Gastroesophageal sphincter (tissue), 4 donors: ENCODE data around the gene TYRO3. TPM values are rescaled to one million over a fixed set of nuclear protein-coding genes. Genes with fewer than 3 reads are reported as not detected.
A peak's percentile ranks its signal among the peaks of the same experiment; 100 is the strongest.

Source experiments
- ATAC-seq: fragments of 150-250 bp; one replicate; pipeline ENCODE4 v1.9.1; 2016; ENCODE audit warnings: mild to moderate bottlenecking, moderate library complexity
- H3K27ac ChIP-seq, 4 donors: fragments of 200-600 bp; sonication (generic) in 3 of 4; 1 replicate in 3 of 4; 2 replicates in 1 of 4; pipeline ENCODE4 v1.5.1; 2016 to 2019
- H3K27me3 ChIP-seq: fragments of 200-600 bp; sonication (generic); one replicate; pipeline ENCODE4 v1.5.1; 2019
- H3K36me3 ChIP-seq, 2 donors: fragments of 200-600 bp; sonication (generic); one replicate each; pipeline ENCODE4 v1.5.1; 2019; ENCODE audit warnings: control low read depth in 1 of 2
- H3K4me1 ChIP-seq, 3 donors: fragments of 200-600 bp; sonication (generic); 1 replicate in 2 of 3; 2 replicates in 1 of 3; pipeline ENCODE4 v1.5.1; 2016 to 2019; ENCODE audit warnings: control low read depth in 2 of 3
- H3K4me3 ChIP-seq, 2 donors: fragments of 200-600 bp; sonication (generic); one replicate each; pipeline ENCODE4 v1.5.1; 2019; ENCODE audit warnings: mild to moderate bottlenecking in 1 of 2, moderate library complexity in 1 of 2
- H3K9me3 ChIP-seq, 3 donors: fragments of 200-600 bp; sonication (generic); one replicate each; pipeline ENCODE4 v1.5.1; 2017 to 2019; ENCODE audit warnings: control low read depth in 2 of 3
- EP300 ChIP-seq: sonication (generic); formaldehyde crosslinking; IDR thresholded peaks from one replicate; pipeline ENCODE4 v1.6.1; 2017; ENCODE audit warnings: antibody characterized with exemption, mild to moderate bottlenecking
- POLR2A ChIP-seq, 2 donors: fragments of 450-650 bp; IDR thresholded peaks; one replicate each; pipeline ENCODE4 v1.6.1; 2017; ENCODE audit warnings: antibody characterized with exemption in 2 of 2, mild to moderate bottlenecking in 2 of 2, moderate library complexity in 1 of 2
- POLR2AphosphoS5 ChIP-seq: sonication (generic); formaldehyde crosslinking; IDR thresholded peaks from one replicate; pipeline ENCODE4 v1.6.1; 2017; ENCODE audit warnings: antibody characterized with exemption
- WGBS, 2 donors: methylation state at CpG; one replicate each; pipeline ENCODE4 v1.1.5; 2018; ENCODE audit warnings: low coverage in 1 of 2; 5-methylcytosine and 5-hydroxymethylcytosine counted together
- total RNA-seq, 4 donors: library from RNA; depleted of rRNA; stranded (reverse); fragments of >200 nt; gene quantifications; one replicate each; pipeline ENCODE4 v1.1.0, GENCODE V29; 2016
- TF ChIP-seq, protein P1 (sequence below), 4 experiments: fragments of 200-600 bp in 2 of 4; fragments of 450-650 bp in 2 of 4; sonication (generic) in 1 of 4; IDR thresholded peaks; one replicate each; pipeline ENCODE4 v1.5.1; 2017 to 2019; ENCODE audit warnings: antibody characterized with exemption in 4 of 4, mild to moderate bottlenecking in 2 of 4, moderate library complexity in 2 of 4

Gene TYRO3
- total RNA-seq, 4 donors from 2014 or later = 3.1 to 9.5 (median 8.4) TPM

DNA sequence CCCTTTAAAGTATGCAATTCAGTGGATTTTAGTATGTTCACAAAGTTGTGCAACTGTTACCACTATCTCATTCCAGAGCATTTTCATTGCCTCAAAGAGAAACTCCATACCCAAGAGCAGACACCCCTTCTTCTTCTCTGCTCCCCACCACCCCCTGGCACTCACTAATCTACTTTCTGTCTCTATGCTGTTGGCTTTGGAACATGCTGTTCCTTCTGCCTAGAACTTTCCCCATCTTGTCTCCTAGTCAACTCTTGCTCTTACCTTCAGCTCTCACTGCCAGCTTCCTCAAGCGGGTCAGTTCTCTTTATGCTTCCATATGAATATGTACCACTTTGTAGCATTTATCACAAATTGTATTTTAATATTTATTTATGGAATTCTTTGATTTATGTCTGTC is 50.1 kb downstream of the TYRO3 start:
- Histone ChIP-seq H3K27ac (no peak overlapping the region), H3K4me1 (peaks cover 0 to 8% (median 4%) of the 10 kb centered on the region in 3 donors), H3K27me3 (no peaks in the 10 kb centered on the region), H3K4me3 (no peak overlapping the region), H3K36me3 (no peaks in the 10 kb centered on the region), H3K9me3 (no peaks in the 10 kb centered on the region)
- TF ChIP-seq EP300 (no peak), POLR2AphosphoS5 (no peak), POLR2A (IDR thresholded peaks at IDR 0.05) (no peak)
- TF ChIP-seq, protein P1, sequence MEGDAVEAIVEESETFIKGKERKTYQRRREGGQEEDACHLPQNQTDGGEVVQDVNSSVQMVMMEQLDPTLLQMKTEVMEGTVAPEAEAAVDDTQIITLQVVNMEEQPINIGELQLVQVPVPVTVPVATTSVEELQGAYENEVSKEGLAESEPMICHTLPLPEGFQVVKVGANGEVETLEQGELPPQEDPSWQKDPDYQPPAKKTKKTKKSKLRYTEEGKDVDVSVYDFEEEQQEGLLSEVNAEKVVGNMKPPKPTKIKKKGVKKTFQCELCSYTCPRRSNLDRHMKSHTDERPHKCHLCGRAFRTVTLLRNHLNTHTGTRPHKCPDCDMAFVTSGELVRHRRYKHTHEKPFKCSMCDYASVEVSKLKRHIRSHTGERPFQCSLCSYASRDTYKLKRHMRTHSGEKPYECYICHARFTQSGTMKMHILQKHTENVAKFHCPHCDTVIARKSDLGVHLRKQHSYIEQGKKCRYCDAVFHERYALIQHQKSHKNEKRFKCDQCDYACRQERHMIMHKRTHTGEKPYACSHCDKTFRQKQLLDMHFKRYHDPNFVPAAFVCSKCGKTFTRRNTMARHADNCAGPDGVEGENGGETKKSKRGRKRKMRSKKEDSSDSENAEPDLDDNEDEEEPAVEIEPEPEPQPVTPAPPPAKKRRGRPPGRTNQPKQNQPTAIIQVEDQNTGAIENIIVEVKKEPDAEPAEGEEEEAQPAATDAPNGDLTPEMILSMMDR (IDR thresholded peaks at IDR 0.05) = no peak
- 82% methylated on average over 1 of the region's 1 CpG; no CpG with 5 or more reads in 1 of the 2 donors for WGBS, 2 donors
- no peak for ATAC-seq

DNA sequence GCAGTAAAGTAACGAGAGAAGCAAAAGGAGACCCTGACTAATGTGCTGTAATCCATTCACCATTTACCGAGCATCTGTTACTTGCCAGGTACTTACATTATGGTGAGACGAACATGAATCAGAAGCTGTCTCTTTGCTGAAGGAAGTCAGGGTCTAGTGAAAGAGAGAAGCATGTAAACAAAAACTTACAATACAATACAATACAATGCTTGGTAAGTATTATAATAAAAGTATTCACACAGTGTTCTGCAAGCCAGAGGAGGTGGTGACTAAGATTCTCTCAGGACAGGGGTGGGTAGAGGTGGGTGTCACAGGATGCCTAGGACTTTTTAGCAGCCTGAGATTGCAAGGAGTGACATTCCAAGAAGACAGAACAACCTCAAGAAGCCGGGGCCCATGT is 51.0 kb downstream of the TYRO3 start:
- Histone ChIP-seq H3K27ac (no peak overlapping the region), H3K27me3 (no peaks in the 10 kb centered on the region), H3K9me3 (no peaks in the 10 kb centered on the region), H3K36me3 (no peaks in the 10 kb centered on the region), H3K4me1 (no peaks in the 10 kb centered on the region), H3K4me3 (no peak overlapping the region)
- WGBS, 2 donors = 58 to 73% methylated on average over 4 of the region's 4 CpGs
- TF ChIP-seq POLR2A (IDR thresholded peaks at IDR 0.05) (no peak), EP300 (no peak), POLR2AphosphoS5 (no peak)
- TF ChIP-seq, protein P1 (IDR thresholded peaks at IDR 0.05) = no peak
- no peak for ATAC-seq

DNA sequence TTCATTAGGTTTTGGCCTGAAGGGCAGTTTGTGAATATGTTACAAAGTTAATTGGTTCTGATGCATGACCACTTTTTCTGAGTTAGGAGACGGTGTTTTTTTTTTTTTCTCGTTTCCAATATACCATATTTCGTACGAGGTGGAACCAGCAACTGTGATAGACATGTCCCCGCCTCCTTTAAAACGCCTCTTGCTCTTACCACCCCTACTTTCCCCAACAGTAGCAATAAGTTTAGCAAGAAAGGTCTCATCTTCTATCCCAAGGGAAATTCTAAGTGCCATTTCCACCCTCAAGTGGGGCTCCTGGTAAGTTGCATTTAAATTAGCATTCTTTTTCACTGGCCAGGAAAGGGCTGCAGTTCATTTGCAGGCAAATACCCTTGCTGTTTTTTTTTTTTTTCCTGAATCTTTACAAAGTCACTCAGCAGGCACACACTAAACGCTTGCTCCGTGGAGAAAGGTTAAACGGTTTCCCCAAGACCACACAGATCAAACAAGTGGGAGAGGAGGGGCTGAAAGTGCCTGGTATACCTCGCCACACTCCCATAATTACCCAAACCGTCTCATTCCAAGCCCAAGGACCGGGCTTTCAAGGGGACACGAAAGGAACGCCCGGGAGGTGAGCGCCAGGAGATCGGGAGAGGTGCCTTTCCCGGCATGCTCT is 61.7 kb downstream of the TYRO3 start:
- Histone ChIP-seq H3K27me3 (no peaks in the 10 kb centered on the region), H3K4me1 (peaks cover 0 to 25% (median 6%) of the 10 kb centered on the region in 3 donors), H3K4me3 (peak overlapping the region; percentile 56 to 67), H3K27ac (peak overlapping the region; percentile 43 to 86 (median 80)), H3K9me3 (peaks cover 0 to 5% (median 0%) of the 10 kb centered on the region in 3 donors), H3K36me3 (no peaks in the 10 kb centered on the region)
- 18 to 39% methylated on average over 10 to 18 of the region's 18 CpGs for WGBS, 2 donors
- no peak for ATAC-seq
- TF ChIP-seq EP300 = no peak
- TF ChIP-seq, protein P1 (IDR thresholded peaks at IDR 0.05) = no peak

DNA sequence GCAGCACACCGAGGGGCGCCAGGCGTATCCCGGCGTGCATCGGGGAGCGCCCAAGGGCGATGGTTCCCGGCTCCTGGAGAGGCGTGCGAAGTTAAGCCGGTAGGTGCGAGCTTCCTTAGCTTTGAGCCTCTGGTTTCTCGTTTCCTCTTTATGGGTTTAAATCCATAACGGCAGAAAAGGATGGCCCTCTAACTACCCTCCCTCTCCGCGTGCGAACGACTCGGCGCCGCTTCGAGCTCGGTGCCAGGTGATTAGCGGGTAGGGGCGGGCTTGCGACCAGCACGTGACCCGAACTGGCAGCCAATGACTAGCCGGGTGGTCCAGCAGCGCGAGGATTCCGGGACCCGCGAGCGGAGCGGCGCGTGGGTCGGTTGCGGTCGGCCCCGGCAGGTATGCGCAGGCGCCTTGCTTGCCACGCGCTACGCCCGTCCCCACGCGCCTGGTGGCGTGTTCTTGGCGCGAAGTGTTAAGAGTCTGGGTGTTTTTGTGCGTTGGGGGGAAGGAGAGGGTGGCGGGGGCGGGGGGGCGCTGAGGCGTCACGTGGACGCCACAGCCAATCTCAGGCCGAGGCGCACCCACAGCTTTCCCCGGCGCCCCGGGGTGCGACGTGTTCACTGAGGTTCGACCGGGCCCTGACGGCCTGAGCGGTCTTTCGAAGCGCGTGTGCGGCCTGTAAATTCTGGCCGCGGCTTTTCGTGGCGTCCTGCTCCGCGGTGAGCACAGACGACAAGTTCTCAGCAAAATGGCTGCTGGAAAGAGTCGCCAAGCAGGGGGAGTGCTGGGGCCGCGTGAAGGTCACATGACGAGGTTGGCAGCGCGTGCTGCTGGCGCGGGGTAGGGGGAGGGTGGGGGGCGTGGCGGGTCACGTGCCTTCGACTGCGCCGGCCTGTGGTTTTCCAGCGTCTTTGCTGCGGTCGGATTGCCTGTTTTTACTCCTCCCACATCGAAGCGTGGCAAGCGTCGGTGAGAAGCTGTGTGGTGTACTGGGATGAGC is 62.5 kb downstream of the TYRO3 start:
- ATAC-seq = peak; percentile 90
- Histone ChIP-seq H3K27me3 (no peaks in the 10 kb centered on the region), H3K9me3 (peaks cover 0 to 5% (median 0%) of the 10 kb centered on the region in 3 donors), H3K36me3 (no peaks in the 10 kb centered on the region), H3K4me1 (peaks cover 0 to 25% (median 6%) of the 10 kb centered on the region in 3 donors), H3K4me3 (peak overlapping the region; percentile 56 to 67), H3K27ac (peak overlapping the region; percentile 43 to 86 (median 80))
- 0 to 9% methylated on average over 6 to 9 of the region's 104 CpGs for WGBS, 2 donors
- peak; percentile 62 for TF ChIP-seq POLR2AphosphoS5
- TF ChIP-seq, protein P1 (IDR thresholded peaks at IDR 0.05) = no peak
- no peak for TF ChIP-seq EP300
- peak in 1 of 2 donors; percentile 18 for TF ChIP-seq POLR2A (IDR thresholded peaks at IDR 0.05)
